K562 (cell line): Measurements from ENCODE around the gene USP17L5. TPM values are rescaled to one million over a fixed set of nuclear protein-coding genes. Genes with fewer than 3 reads are reported as not detected.
"Not testable (repeated sequence)": the region's sequence is repeated elsewhere in the genome, so short reads cannot be mapped to it uniquely, and the experiment has no call there.

Experiments used
- ATAC-seq: fragments of 200-7000 bp; cut with Tn5 transposase; 3 replicates; pipeline ENCODE4 v1.9.1; 2020; ENCODE audit warnings: moderate library complexity
- BruUV-seq: library from RNA; stranded (reverse); fragments of 400-500 nt; replicated peaks from 2 replicates; lab custom pipeline; 2021; lab: Mats Ljungman, UMichigan
- CTCF ChIA-PET: fragments of 300-600 bp; formaldehyde crosslinking; extraction: SDS; loops from one replicate; lab custom pipeline; 2021; ENCODE audit warnings: low intra/inter-chr PET ratio; lab: Yijun Ruan, JAX
- POLR2A ChIA-PET: fragments of 300-600, 350-650 bp; sonication (Branson Sonifier 250); formaldehyde crosslinking; extraction: SDS; loops from one replicate; lab custom pipeline; 2021; ENCODE audit warnings: antibody characterized with exemption, inconsistent platforms; lab: Yijun Ruan, JAX
- DNase-seq, 4 experiments: peaks; one replicate each; pipeline versions ENCODE4 v3.0.0 to v3.0.0-alpha.2; 2011 to 2018; ENCODE audit warnings: low spot score in 3 of 4, mixed read lengths in 3 of 4; ENCODE audit errors: extremely low read depth in 1 of 4
- FAIRE-seq: peaks from 2 replicates; lab custom pipeline; 2011; peaks lifted over from hg19 to GRCh38; lab: Jason Lieb, UNC
- H2AFZ ChIP-seq: 2 replicates; pipeline ENCODE4 v1.6.0; 2011; ENCODE audit warnings: low read depth, low read length, control low read depth, inconsistent platforms
- H3K27ac ChIP-seq: fragments of 200-600 bp; 3 replicates; pipeline ENCODE4 v1.8.0; 2011; ENCODE audit warnings: low read depth, mild to moderate bottlenecking, control low read depth, inconsistent platforms, low read length, moderate library complexity, mixed read lengths; ENCODE audit errors: extremely low read depth
- H3K27me3 ChIP-seq, 2 experiments: fragments of 300-600 bp in 1 of 2; 2 replicates in 1 of 2; 3 replicates in 1 of 2; pipeline versions ENCODE4 v1.6.0 to v1.8.0; 2011; ENCODE audit warnings: inconsistent platforms in 2 of 2, low read length in 2 of 2, mild to moderate bottlenecking in 1 of 2, mixed read lengths in 1 of 2, moderate library complexity in 1 of 2; ENCODE audit not compliant: control insufficient read depth in 2 of 2, insufficient read depth in 2 of 2
- H3K36me3 ChIP-seq: fragments of 300-600 bp; 3 replicates; pipeline ENCODE4 v1.8.0; 2011; ENCODE audit warnings: mild to moderate bottlenecking, low read length, inconsistent platforms; ENCODE audit not compliant: control insufficient read depth, insufficient read depth
- H3K4me1 ChIP-seq, 2 experiments: fragments of 200-600 bp in 1 of 2; replicated peaks in 1 of 2; 2 replicates in 1 of 2; 3 replicates in 1 of 2; pipeline versions ENCODE4 v1.5.1 to v1.8.0; 2011; ENCODE audit warnings: inconsistent platforms in 2 of 2, low read length in 2 of 2, mild to moderate bottlenecking in 1 of 2, mixed read lengths in 1 of 2, moderate library complexity in 1 of 2; ENCODE audit not compliant: control insufficient read depth in 2 of 2, insufficient read depth in 2 of 2
- H3K4me2 ChIP-seq: 2 replicates; pipeline ENCODE4 v1.6.1; 2011; ENCODE audit warnings: low read length, control low read depth, inconsistent platforms, mixed read lengths; ENCODE audit not compliant: insufficient read depth
- H3K4me3 ChIP-seq: fragments of 200-600 bp; sonication (generic), shearing (Covaris generic); 2 replicates; pipeline ENCODE4 v1.5.1; 2016; ENCODE audit warnings: control low read depth, inconsistent platforms
- H3K79me2 ChIP-seq: fragments of 200-600 bp; 3 replicates; pipeline ENCODE4 v1.8.0; 2011; ENCODE audit warnings: low read length, inconsistent platforms; ENCODE audit not compliant: control insufficient read depth, insufficient read depth
- H3K9ac ChIP-seq, 2 experiments: 2 replicates each; pipeline versions ENCODE4 v1.6.0 to v1.6.1; 2011; ENCODE audit warnings: low read depth in 2 of 2, low read length in 2 of 2, control low read depth in 1 of 2, inconsistent platforms in 1 of 2, mild to moderate bottlenecking in 1 of 2, mixed read lengths in 1 of 2; ENCODE audit not compliant: insufficient read depth in 1 of 2
- H3K9me1 ChIP-seq: one replicate; pipeline ENCODE4 v1.6.0; 2011; ENCODE audit warnings: inconsistent platforms, mild to moderate bottlenecking, low read length, moderate library complexity; ENCODE audit not compliant: control insufficient read depth, insufficient read depth
- H3K9me3 ChIP-seq: replicated peaks from 2 replicates; pipeline ENCODE4 v1.5.1; 2011; ENCODE audit warnings: low read depth, low read length, inconsistent platforms; ENCODE audit not compliant: control insufficient read depth, insufficient read depth
- H4K20me1 ChIP-seq: replicated peaks from 2 replicates; pipeline ENCODE4 v1.6.1; 2011; ENCODE audit warnings: low read length, inconsistent platforms, mixed read lengths; ENCODE audit not compliant: control insufficient read depth, insufficient read depth
- NFIC ChIP-seq: fragments of 450-650 bp; IDR thresholded peaks from 2 replicates; pipeline ENCODE4 v1.6.1; 2017; ENCODE audit warnings: mild to moderate bottlenecking, inconsistent platforms
- WGBS: fragments of 100-300 bp; shearing (Covaris generic); methylation state at CpG from one replicate; pipeline ENCODE4 v1.1.6; 2016; ENCODE audit warnings: low coverage, mixed read lengths; ENCODE audit not compliant: insufficient coverage; ENCODE audit errors: missing lambda C conversion rate; 5-methylcytosine and 5-hydroxymethylcytosine counted together
- in situ Hi-C: fragments of 300-500 bp; cut with MboI; formaldehyde crosslinking; loops from 4 replicates; pipeline ENCODE4 v1.15.0; 2018; ENCODE audit warnings: inconsistent platforms, mixed read lengths
- intact Hi-C: fragments of 100-400 bp; cut with micrococcal nuclease; formaldehyde crosslinking; loops from 2 replicates; pipeline ENCODE4 v1.14.2; 2022
- polyA plus RNA-seq, 8 experiments: library from polyadenylated mRNA; depleted of rRNA in 4 of 8; stranded (reverse) in 5 of 8; unstranded in 3 of 8; fragments of >200 nt; fragmentation: Nextera tagmentation in 2 of 8; fragmentation: Illumina TruSeq in 1 of 8; extraction: Ambion mirVana in 2 of 8; extraction: Trizol in 1 of 8; gene quantifications; 2 replicates each; pipeline versions ENCODE4 v1.2.1 to v1.2.3, GENCODE V29; 2011 to 2014; ENCODE audit warnings: inconsistent platforms in 1 of 8, missing spikeins in 1 of 8
- total RNA-seq, 7 experiments: library from RNA; depleted of rRNA in 6 of 7; stranded (reverse); fragments of >200 nt in 6 of 7; fragmentation: Illumina TruSeq in 2 of 7; extraction: Trizol in 2 of 7; gene quantifications; 2 replicates each; pipeline versions ENCODE4 v1.2.1 to v1.2.3, GENCODE V29; 2011 to 2021; ENCODE audit warnings: low replicate concordance in 1 of 7

The USP17L5 gene
- total and polyA plus RNA-seq, 9 of the 15 experiments (the other 6 are each of a cell fraction or from before 2014, with no cell fraction given) = not detected

- H3K27me3 ChIP-seq, H3K9me1 ChIP-seq, H3K9me3 ChIP-seq, BruUV-seq, DNase-seq, H3K79me2 ChIP-seq, H4K20me1 ChIP-seq, CTCF ChIA-PET, H3K9ac ChIP-seq, H3K4me2 ChIP-seq, H3K4me3 ChIP-seq, ATAC-seq, H2AFZ ChIP-seq, H3K36me3 ChIP-seq, H3K27ac ChIP-seq, POLR2A ChIA-PET, intact Hi-C loops, FAIRE-seq, H3K4me1 ChIP-seq: not testable (repeated sequence)
- in situ Hi-C loops = loop anchor here (10.0 kb wide), 1 partner anchor 64 kb away; the partner anchor contains the start of genes USP17L24 and USP17L25
- peak; percentile 55; the same call in 1 of the 2 replicates for TF ChIP-seq NFIC
- WGBS = 6% methylated on average over 2 of the region's 2 CpGs
These were observed 49.8 kb downstream of the USP17L5 start for GRCh38 chr4:9389001-9389400.

Other genes with a start within 250 kb of the USP17L5 start
Only the 7 nearest of the 20 such genes appear.
- not detected in 2 replicates for gene USP17L24, start 14.2 kb upstream of the USP17L5 start, total RNA-seq (2014; rRNA removed)
- not detected in 2 replicates for gene USP17L24, start 14.2 kb upstream of the USP17L5 start, total RNA-seq (2014; rRNA removed; fragmentation: Illumina TruSeq; extraction: Trizol)
- not detected in 2 replicates for gene USP17L24, start 14.2 kb upstream of the USP17L5 start, total RNA-seq (2015; rRNA removed; fragmentation: Illumina TruSeq; extraction: Trizol)
- gene USP17L24, start 14.2 kb upstream of the USP17L5 start, total RNA-seq (2021) = not detected in 2 replicates
- not detected in 2 replicates for gene USP17L24, start 14.2 kb upstream of the USP17L5 start, polyA plus RNA-seq (2011; rRNA removed)
- gene USP17L24, start 14.2 kb upstream of the USP17L5 start, polyA plus RNA-seq (2014; fragmentation: Illumina TruSeq; extraction: Trizol) = not detected in 2 replicates
- gene USP17L24, start 14.2 kb upstream of the USP17L5 start, polyA plus RNA-seq (2014; fragmentation: Nextera tagmentation; extraction: Ambion mirVana) = not detected
- not detected in 2 replicates for gene USP17L24, start 14.2 kb upstream of the USP17L5 start, polyA plus RNA-seq (2014; rRNA removed)
- not detected in 2 replicates for gene USP17L25, start 9.5 kb upstream of the USP17L5 start, total RNA-seq (2014; rRNA removed)
- gene USP17L25, start 9.5 kb upstream of the USP17L5 start, total RNA-seq (2014; rRNA removed; fragmentation: Illumina TruSeq; extraction: Trizol) = not detected in 2 replicates
- not detected in 2 replicates for gene USP17L25, start 9.5 kb upstream of the USP17L5 start, total RNA-seq (2015; rRNA removed; fragmentation: Illumina TruSeq; extraction: Trizol)
- not detected in 2 replicates for gene USP17L25, start 9.5 kb upstream of the USP17L5 start, total RNA-seq (2021)
- gene USP17L25, start 9.5 kb upstream of the USP17L5 start, polyA plus RNA-seq (2011; rRNA removed) = not detected in 2 replicates
- gene USP17L25, start 9.5 kb upstream of the USP17L5 start, polyA plus RNA-seq (2014; fragmentation: Illumina TruSeq; extraction: Trizol) = not detected in 2 replicates
- gene USP17L25, start 9.5 kb upstream of the USP17L5 start, polyA plus RNA-seq (2014; fragmentation: Nextera tagmentation; extraction: Ambion mirVana) = not detected
- not detected in 2 replicates for gene USP17L25, start 9.5 kb upstream of the USP17L5 start, polyA plus RNA-seq (2014; rRNA removed)
- gene USP17L26, start 4.7 kb upstream of the USP17L5 start, total RNA-seq (2014; rRNA removed) = not detected in 2 replicates
- gene USP17L26, start 4.7 kb upstream of the USP17L5 start, total RNA-seq (2014; rRNA removed; fragmentation: Illumina TruSeq; extraction: Trizol) = not detected in 2 replicates
- not detected in 2 replicates for gene USP17L26, start 4.7 kb upstream of the USP17L5 start, total RNA-seq (2015; rRNA removed; fragmentation: Illumina TruSeq; extraction: Trizol)
- gene USP17L26, start 4.7 kb upstream of the USP17L5 start, total RNA-seq (2021) = not detected in 2 replicates
- gene USP17L26, start 4.7 kb upstream of the USP17L5 start, polyA plus RNA-seq (2011; rRNA removed) = not detected in 2 replicates
- not detected in 2 replicates for gene USP17L26, start 4.7 kb upstream of the USP17L5 start, polyA plus RNA-seq (2014; fragmentation: Illumina TruSeq; extraction: Trizol)
- not detected for gene USP17L26, start 4.7 kb upstream of the USP17L5 start, polyA plus RNA-seq (2014; fragmentation: Nextera tagmentation; extraction: Ambion mirVana)
- gene USP17L26, start 4.7 kb upstream of the USP17L5 start, polyA plus RNA-seq (2014; rRNA removed) = not detected in 2 replicates
- gene USP17L27, start 4.7 kb downstream of the USP17L5 start, total RNA-seq (2014; rRNA removed) = not detected in 2 replicates
- gene USP17L27, start 4.7 kb downstream of the USP17L5 start, total RNA-seq (2014; rRNA removed; fragmentation: Illumina TruSeq; extraction: Trizol) = not detected in 2 replicates
- not detected in 2 replicates for gene USP17L27, start 4.7 kb downstream of the USP17L5 start, total RNA-seq (2015; rRNA removed; fragmentation: Illumina TruSeq; extraction: Trizol)
- not detected in 2 replicates for gene USP17L27, start 4.7 kb downstream of the USP17L5 start, total RNA-seq (2021)
- not detected in 2 replicates for gene USP17L27, start 4.7 kb downstream of the USP17L5 start, polyA plus RNA-seq (2011; rRNA removed)
- not detected in 2 replicates for gene USP17L27, start 4.7 kb downstream of the USP17L5 start, polyA plus RNA-seq (2014; fragmentation: Illumina TruSeq; extraction: Trizol)
- not detected for gene USP17L27, start 4.7 kb downstream of the USP17L5 start, polyA plus RNA-seq (2014; fragmentation: Nextera tagmentation; extraction: Ambion mirVana)
- gene USP17L27, start 4.7 kb downstream of the USP17L5 start, polyA plus RNA-seq (2014; rRNA removed) = not detected in 2 replicates
- not detected in 2 replicates for gene USP17L28, start 9.5 kb downstream of the USP17L5 start, total RNA-seq (2014; rRNA removed)
- gene USP17L28, start 9.5 kb downstream of the USP17L5 start, total RNA-seq (2014; rRNA removed; fragmentation: Illumina TruSeq; extraction: Trizol) = not detected in 2 replicates
- gene USP17L28, start 9.5 kb downstream of the USP17L5 start, total RNA-seq (2015; rRNA removed; fragmentation: Illumina TruSeq; extraction: Trizol) = not detected in 2 replicates
- not detected in 2 replicates for gene USP17L28, start 9.5 kb downstream of the USP17L5 start, total RNA-seq (2021)
- not detected in 2 replicates for gene USP17L28, start 9.5 kb downstream of the USP17L5 start, polyA plus RNA-seq (2011; rRNA removed)
- not detected in 2 replicates for gene USP17L28, start 9.5 kb downstream of the USP17L5 start, polyA plus RNA-seq (2014; fragmentation: Illumina TruSeq; extraction: Trizol)
- gene USP17L28, start 9.5 kb downstream of the USP17L5 start, polyA plus RNA-seq (2014; fragmentation: Nextera tagmentation; extraction: Ambion mirVana) = not detected
- gene USP17L28, start 9.5 kb downstream of the USP17L5 start, polyA plus RNA-seq (2014; rRNA removed) = not detected in 2 replicates
- gene USP17L29, start 14.2 kb downstream of the USP17L5 start, total RNA-seq (2014; rRNA removed) = not detected in 2 replicates
- gene USP17L29, start 14.2 kb downstream of the USP17L5 start, total RNA-seq (2014; rRNA removed; fragmentation: Illumina TruSeq; extraction: Trizol) = not detected in 2 replicates
- not detected in 2 replicates for gene USP17L29, start 14.2 kb downstream of the USP17L5 start, total RNA-seq (2015; rRNA removed; fragmentation: Illumina TruSeq; extraction: Trizol)
- not detected in 2 replicates for gene USP17L29, start 14.2 kb downstream of the USP17L5 start, total RNA-seq (2021)
- not detected in 2 replicates for gene USP17L29, start 14.2 kb downstream of the USP17L5 start, polyA plus RNA-seq (2011; rRNA removed)
- not detected in 2 replicates for gene USP17L29, start 14.2 kb downstream of the USP17L5 start, polyA plus RNA-seq (2014; fragmentation: Illumina TruSeq; extraction: Trizol)
- gene USP17L29, start 14.2 kb downstream of the USP17L5 start, polyA plus RNA-seq (2014; fragmentation: Nextera tagmentation; extraction: Ambion mirVana) = not detected
- not detected in 2 replicates for gene USP17L29, start 14.2 kb downstream of the USP17L5 start, polyA plus RNA-seq (2014; rRNA removed)
- gene USP17L30, start 23.7 kb downstream of the USP17L5 start, total RNA-seq (2014; rRNA removed) = not detected in 2 replicates
- not detected in 2 replicates for gene USP17L30, start 23.7 kb downstream of the USP17L5 start, total RNA-seq (2014; rRNA removed; fragmentation: Illumina TruSeq; extraction: Trizol)
- not detected in 2 replicates for gene USP17L30, start 23.7 kb downstream of the USP17L5 start, total RNA-seq (2015; rRNA removed; fragmentation: Illumina TruSeq; extraction: Trizol)
- gene USP17L30, start 23.7 kb downstream of the USP17L5 start, total RNA-seq (2021) = not detected in 2 replicates
- gene USP17L30, start 23.7 kb downstream of the USP17L5 start, polyA plus RNA-seq (2011; rRNA removed) = not detected in 2 replicates
- gene USP17L30, start 23.7 kb downstream of the USP17L5 start, polyA plus RNA-seq (2014; fragmentation: Illumina TruSeq; extraction: Trizol) = not detected in 2 replicates
- not detected for gene USP17L30, start 23.7 kb downstream of the USP17L5 start, polyA plus RNA-seq (2014; fragmentation: Nextera tagmentation; extraction: Ambion mirVana)
- gene USP17L30, start 23.7 kb downstream of the USP17L5 start, polyA plus RNA-seq (2014; rRNA removed) = not detected in 2 replicates